HCT116 (cell line): ENCODE results near the gene PLEKHG3.

ENCODE experiments used
- SRF ChIP-seq: IDR thresholded peaks from 2 replicates; pipeline ENCODE4 v1.6.1; 2012; ENCODE audit warnings: low read depth
- TF ChIP-seq, protein P1 (sequence below), 3 experiments: fragments of 200-600 bp in 1 of 3; sonication (generic) in 1 of 3; IDR thresholded peaks in 2 of 3; conservative IDR thresholded peaks in 1 of 3; 2 replicates each; pipeline ENCODE4 v1.5.1; 2012 to 2017; ENCODE audit warnings: low read depth in 2 of 3, low read length in 2 of 3, antibody characterized with exemption in 1 of 3, borderline replicate concordance in 1 of 3, control low read depth in 1 of 3, mild to moderate bottlenecking in 1 of 3, mixed read lengths in 1 of 3, mixed run types in 1 of 3, moderate library complexity in 1 of 3; ENCODE audit not compliant: insufficient read depth in 1 of 3

DNA sequence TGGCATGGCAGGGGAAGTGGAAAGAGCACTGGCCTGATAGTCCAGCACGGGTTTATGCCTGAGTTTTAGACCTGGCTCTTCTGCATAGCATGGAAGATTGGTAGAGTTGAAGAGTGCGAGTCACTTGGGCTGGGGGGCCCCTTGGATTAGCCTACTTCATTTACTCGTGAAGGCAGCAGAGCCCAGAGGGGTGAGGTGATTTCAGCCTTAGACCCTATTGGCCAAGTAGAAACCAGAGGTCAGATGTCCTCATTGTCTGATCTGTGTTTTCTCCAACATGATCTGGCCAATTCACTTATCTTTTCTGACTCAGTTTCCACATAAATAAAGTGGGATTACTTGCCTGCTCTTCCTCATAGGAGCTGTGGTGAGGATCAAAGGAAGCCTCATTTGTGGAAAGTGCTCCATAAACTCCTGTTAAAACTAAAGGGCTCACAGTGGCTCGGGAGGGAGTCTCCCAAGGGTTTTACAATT is 1.9 kb downstream of the PLEKHG3 start:
- TF ChIP-seq, protein P1, sequence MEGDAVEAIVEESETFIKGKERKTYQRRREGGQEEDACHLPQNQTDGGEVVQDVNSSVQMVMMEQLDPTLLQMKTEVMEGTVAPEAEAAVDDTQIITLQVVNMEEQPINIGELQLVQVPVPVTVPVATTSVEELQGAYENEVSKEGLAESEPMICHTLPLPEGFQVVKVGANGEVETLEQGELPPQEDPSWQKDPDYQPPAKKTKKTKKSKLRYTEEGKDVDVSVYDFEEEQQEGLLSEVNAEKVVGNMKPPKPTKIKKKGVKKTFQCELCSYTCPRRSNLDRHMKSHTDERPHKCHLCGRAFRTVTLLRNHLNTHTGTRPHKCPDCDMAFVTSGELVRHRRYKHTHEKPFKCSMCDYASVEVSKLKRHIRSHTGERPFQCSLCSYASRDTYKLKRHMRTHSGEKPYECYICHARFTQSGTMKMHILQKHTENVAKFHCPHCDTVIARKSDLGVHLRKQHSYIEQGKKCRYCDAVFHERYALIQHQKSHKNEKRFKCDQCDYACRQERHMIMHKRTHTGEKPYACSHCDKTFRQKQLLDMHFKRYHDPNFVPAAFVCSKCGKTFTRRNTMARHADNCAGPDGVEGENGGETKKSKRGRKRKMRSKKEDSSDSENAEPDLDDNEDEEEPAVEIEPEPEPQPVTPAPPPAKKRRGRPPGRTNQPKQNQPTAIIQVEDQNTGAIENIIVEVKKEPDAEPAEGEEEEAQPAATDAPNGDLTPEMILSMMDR (IDR thresholded peaks at IDR 0.05 in 2 of 3, conservative IDR thresholded peaks at IDR 0.05 in 1 of 3; ENCODE audit: borderline replicate concordance in 1 of 3, insufficient read depth in 1 of 3, low read depth in 2 of 3, low read length in 2 of 3): no peak
- no peak for TF ChIP-seq SRF
